KG1 (cell line): ENCODE data around the gene MPRIP.
"Not testable (repeated sequence)": the region's sequence is repeated elsewhere in the genome, so short reads cannot be mapped to it uniquely, and the experiment has no call there.

Experiments
- DNase-seq: peaks from one replicate; lab custom pipeline; 2025; lab: John Stamatoyannopoulos, UW

Gene MPRIP

GRCh38 chr17:17128476-17129075 lies 86.3 kb downstream of the MPRIP start:
- no peak for DNase-seq

DNA sequence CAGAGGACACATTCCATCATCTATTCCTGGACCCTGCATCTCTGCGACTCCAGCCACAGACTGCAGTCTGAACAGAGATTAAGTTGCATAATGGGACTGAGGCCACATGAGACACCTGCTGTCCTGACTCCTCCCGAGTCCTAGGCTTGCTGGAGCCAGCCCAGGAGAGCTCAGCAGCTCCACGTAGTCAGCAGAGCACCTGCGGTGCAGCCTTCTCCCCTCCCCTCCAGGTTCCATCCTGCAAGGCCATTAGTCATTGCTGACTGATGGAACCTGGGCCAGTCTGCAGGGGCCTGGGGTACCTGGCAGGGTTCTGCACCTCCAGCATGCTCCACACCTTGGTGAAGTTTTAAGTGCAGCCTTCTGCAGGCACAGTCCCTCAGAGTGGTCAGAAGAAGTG lies 87.2 kb downstream of the MPRIP start:
- DNase-seq: no peak

- no peak for DNase-seq
Observed at GRCh38 chr17:17130077-17130844, 88.0 kb downstream of the MPRIP start.

- no peak for DNase-seq
Observed at GRCh38 chr17:17131839-17132238, 89.6 kb downstream of the MPRIP start.

- DNase-seq: no peak
Observed at GRCh38 chr17:17132746-17133145, 90.5 kb downstream of the MPRIP start.

DNA sequence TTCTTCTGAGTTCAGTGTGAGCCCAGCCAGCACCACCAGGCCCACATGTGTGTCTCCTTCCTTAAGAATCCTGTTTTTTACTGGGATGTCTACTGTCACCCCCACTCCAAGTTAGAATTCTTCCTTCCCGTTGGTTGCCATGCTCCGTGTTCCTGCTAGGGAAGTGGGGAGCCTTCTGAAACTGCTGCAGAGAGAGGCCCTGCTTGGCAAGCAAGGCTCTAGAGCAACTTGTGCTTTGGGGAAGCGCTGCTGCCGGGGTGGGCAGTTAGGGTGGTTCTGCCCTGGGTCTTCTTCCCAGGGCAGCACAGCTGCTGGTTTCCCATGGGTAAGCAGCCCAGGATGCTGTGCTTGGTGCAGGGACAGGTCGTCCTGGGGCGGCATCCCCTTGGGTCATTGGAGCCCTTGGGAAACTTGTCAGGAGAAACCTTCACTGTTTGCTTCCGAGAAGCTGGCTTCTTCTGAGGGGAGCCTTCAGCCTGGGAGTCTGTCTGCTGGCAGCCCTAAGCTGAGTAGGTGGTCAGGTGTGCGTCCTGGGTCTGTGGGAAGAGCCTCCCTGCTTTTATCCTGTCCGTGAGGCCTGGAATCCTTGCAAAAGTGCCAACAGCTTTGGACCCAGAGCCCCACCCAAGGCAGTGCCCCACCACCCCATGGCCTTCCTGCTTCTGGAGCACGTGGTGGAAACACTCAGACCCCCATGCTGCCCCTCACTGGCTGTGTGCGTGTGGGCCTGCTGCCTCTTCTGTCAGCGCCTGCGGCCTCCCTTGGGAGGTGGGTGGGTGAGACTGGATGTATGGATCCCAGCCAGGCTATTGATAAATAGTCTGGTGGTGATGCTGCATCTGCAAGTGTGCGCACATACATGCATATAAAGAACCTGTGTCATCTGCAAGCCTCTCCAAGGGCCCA lies 92.0 kb downstream of the MPRIP start:
- DNase-seq: no peak

DNA sequence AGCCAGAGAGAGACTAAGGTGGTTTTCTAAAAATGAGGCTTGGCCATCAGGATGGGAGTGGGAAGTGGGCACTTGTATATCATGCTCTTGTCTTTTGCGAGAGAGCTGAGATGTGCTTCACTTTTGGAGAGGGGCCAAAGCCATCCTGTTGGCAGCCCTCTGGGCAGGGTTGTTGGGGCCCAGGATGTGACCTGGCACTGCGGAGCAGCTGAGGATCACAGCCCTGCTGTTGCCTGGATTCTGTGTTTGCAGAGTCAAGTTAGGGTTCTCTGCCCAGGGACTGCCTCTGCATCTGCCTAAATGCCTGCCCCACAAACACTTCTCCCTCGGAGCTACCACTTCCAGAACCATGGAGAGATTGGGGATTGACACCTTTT lies 92.7 kb downstream of the MPRIP start:
- no peak for DNase-seq

DNA sequence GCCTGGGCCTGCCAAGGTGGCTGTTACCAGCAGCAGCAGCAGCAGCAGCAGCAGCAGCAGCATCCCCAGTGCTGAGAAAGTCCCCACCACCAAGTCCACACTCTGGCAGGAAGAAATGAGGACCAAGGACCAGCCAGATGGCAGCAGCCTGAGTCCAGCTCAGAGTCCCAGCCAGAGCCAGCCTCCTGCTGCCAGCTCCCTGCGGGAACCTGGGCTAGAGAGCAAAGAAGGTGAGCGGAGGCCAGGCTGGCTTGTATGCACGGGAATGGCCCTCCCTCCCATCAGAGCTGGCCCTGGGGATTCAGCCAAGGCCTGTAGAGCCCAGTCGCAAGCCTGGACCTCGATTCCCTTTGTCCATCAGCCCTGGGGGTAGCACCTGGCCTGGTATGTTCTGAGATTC lies 94.0 kb downstream of the MPRIP start:
- DNase-seq: not testable (repeated sequence)

DNA sequence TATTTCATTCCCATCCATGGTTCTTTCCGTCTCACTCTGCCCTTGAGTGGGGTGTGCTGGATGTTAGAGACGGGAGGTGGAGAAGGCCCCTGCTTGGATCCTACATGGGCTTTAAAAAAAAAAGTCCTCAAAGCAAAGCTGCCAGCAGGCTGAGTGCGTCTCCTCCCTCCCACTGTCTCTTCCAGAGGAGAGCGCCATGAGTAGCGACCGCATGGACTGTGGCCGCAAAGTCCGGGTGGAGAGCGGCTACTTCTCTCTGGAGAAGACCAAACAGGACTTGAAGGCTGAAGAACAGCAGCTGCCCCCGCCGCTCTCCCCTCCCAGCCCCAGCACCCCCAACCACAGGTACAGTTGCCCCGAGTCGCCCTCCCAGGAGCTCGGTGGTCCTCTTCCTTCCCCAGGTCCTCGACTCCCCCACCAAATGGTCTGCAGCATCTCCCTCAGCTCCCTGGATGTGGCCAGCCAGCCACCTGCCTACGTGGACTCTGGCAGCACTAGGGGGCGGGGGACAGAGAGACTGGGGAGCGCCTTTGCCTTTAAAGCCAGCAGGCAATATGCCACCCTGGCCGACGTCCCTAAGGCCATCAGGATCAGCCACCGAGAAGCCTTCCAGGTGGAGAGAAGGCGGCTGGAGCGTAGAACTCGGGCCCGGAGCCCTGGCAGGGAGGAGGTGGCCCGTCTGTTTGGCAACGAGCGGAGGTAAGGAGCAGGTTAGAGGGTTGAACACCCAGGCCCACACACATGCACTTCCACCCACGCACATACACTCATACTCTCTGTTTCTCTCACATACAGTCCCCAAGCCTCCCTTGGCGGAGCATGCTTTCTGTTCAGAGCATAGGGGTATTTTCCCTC lies 95.7 kb downstream of the MPRIP start:
- DNase-seq: no peak

- no peak for DNase-seq
Observed at GRCh38 chr17:17139972-17140589, 97.8 kb downstream of the MPRIP start.

DNA sequence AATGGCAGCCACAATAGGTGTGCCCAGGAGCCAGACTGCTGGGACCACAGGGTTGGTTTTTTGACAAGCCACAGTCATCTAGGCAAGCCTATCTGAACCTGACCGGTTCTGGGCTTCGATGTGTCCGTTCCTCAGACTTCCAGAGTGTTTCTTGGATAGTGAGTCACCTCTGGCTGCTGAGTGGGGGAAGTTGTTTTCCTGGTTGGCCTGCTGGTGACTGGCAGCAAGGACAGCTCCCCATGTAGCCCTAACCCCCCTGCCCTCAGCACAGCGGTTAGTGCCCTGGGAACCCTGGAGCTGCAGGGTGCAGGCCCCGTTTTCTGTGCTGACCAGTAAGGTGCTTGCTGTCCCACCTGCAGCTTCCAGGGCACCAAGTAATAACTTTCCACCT lies 98.3 kb downstream of the MPRIP start:
- no peak for DNase-seq

- no peak for DNase-seq
Observed at GRCh38 chr17:17141279-17141678, 99.0 kb downstream of the MPRIP start.

- no peak for DNase-seq
Observed at GRCh38 chr17:17141860-17142552, 99.7 kb downstream of the MPRIP start.

- no peak for DNase-seq
Observed at GRCh38 chr17:17142556-17142955, 100.3 kb downstream of the MPRIP start.

DNA sequence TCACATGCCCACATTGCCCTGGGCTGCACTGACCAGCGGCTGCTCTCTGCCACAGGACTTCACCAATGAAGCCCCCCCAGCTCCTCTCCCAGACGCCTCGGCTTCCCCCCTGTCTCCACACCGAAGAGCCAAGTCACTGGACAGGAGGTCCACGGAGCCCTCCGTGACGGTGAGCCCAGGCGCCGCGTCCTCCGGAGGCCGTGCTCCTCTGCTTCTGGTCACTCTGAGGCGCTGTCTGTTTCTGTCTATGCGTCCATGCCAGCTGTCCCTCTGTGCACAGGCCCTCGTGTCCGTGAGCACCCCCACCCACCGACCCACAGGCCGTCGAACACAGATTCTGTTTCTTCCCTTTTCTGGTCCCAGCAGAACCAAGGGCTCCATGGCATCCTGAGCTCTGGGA lies 101.2 kb downstream of the MPRIP start:
- DNase-seq: no peak

- no peak for DNase-seq
Observed at GRCh38 chr17:17144061-17144460, 101.8 kb downstream of the MPRIP start.

- DNase-seq: no peak
Observed at GRCh38 chr17:17144916-17145665, 102.8 kb downstream of the MPRIP start.

GRCh38 chr17:17146786-17147406 lies 104.6 kb downstream of the MPRIP start:
- no peak for DNase-seq

GRCh38 chr17:17147821-17148220 lies 105.6 kb downstream of the MPRIP start:
- no peak for DNase-seq
